Ishikawa (cell line): ENCODE measurements around the gene PLEKHJ1.

Experiments used
- CEBPB ChIP-seq: IDR thresholded peaks from 2 replicates; pipeline ENCODE4 v1.6.1; 2012
- CREB1 ChIP-seq: IDR thresholded peaks from 2 replicates; pipeline ENCODE4 v1.6.1; 2012; ENCODE audit warnings: low read depth
- EGR1 ChIP-seq: IDR thresholded peaks from 2 replicates; pipeline ENCODE4 v1.6.1; 2012
- EP300 ChIP-seq: IDR thresholded peaks from 2 replicates; pipeline ENCODE4 v1.6.1; 2012; ENCODE audit warnings: borderline replicate concordance
- FOXM1 ChIP-seq: IDR thresholded peaks from 2 replicates; pipeline ENCODE4 v1.6.1; 2012; ENCODE audit warnings: low read depth, borderline replicate concordance
- MAX ChIP-seq: IDR thresholded peaks from 2 replicates; pipeline ENCODE4 v1.6.1; 2012
- NFIC ChIP-seq: IDR thresholded peaks from 2 replicates; pipeline ENCODE4 v1.6.1; 2012
- RAD21 ChIP-seq: IDR thresholded peaks from 2 replicates; pipeline ENCODE4 v1.6.1; 2012; ENCODE audit warnings: low read depth
- REST ChIP-seq: IDR thresholded peaks from 2 replicates; pipeline ENCODE4 v1.6.1; 2012; ENCODE audit warnings: low read depth, mild to moderate bottlenecking
- TAF1 ChIP-seq: IDR thresholded peaks from 2 replicates; pipeline ENCODE4 v1.6.1; 2012; ENCODE audit warnings: low read depth, mild to moderate bottlenecking
- TCF12 ChIP-seq: IDR thresholded peaks from 2 replicates; pipeline ENCODE4 v1.6.1; 2012; ENCODE audit warnings: low read depth
- TEAD4 ChIP-seq: IDR thresholded peaks from 2 replicates; pipeline ENCODE4 v1.6.1; 2012
- USF1 ChIP-seq: IDR thresholded peaks from 2 replicates; pipeline ENCODE4 v1.6.1; 2012
- YY1 ChIP-seq: IDR thresholded peaks from 2 replicates; pipeline ENCODE4 v1.6.1; 2012; ENCODE audit warnings: low read depth
- ZBTB7A ChIP-seq: IDR thresholded peaks from 2 replicates; pipeline ENCODE4 v1.6.1; 2012; ENCODE audit warnings: low read depth

Gene PLEKHJ1

GRCh38 chr19:2261438-2262172, 25.5 kb upstream of the PLEKHJ1 start:
- TF ChIP-seq CEBPB = no peak
- TF ChIP-seq YY1 = 0 out of 2 replicates have a peak, but pooled peaks have one; percentile 53
- peak; percentile 46; the same call in 1 of the 2 replicates for TF ChIP-seq RAD21

GRCh38 chr19:2260341-2260805, 24.2 kb upstream of the PLEKHJ1 start:
- TF ChIP-seq REST (no peak), TAF1 (no peak), TEAD4 (no peak), NFIC (no peak), FOXM1 (no peak), EGR1 (no peak), ZBTB7A (no peak), YY1 (no peak), RAD21 (no peak), CREB1 (no peak), TCF12 (no peak), EP300 (no peak), USF1 (no peak), MAX (no peak), CEBPB (no peak)

GRCh38 chr19:2259336-2259735, 23.2 kb upstream of the PLEKHJ1 start:
- TF ChIP-seq CEBPB (no peak), RAD21 (no peak), TAF1 (no peak), EGR1 (no peak), REST (no peak), ZBTB7A (no peak), TCF12 (no peak), EP300 (no peak), USF1 (no peak), MAX (no peak), NFIC (no peak), TEAD4 (no peak), YY1 (no peak), CREB1 (no peak), FOXM1 (no peak)

GRCh38 chr19:2255982-2256685, 20.0 kb upstream of the PLEKHJ1 start, which contains the start of gene JSRP1:
Gene JSRP1, minus strand, starts transcription at chr19:2256417. Its CDS starts 1,103 bp downstream, at chr19:2255314.
- no peak for TF ChIP-seq EGR1
- peak; percentile 13; the same call in 1 of the 2 replicates for TF ChIP-seq USF1
- no peak for TF ChIP-seq TAF1

GRCh38 chr19:2255112-2255845, 19.1 kb upstream of the PLEKHJ1 start:
- no peak for TF ChIP-seq CREB1
- no peak for TF ChIP-seq USF1
- TF ChIP-seq EP300 = no peak
